Measurements from ENCODE around the gene TMEM178B.
"Not testable (repeated sequence)": the region's sequence is repeated elsewhere in the genome, so short reads cannot be mapped to it uniquely, and the experiment has no call there.

The TMEM178B gene

GRCh38 chr7:141312395-141312794, 238.5 kb downstream of the TMEM178B start:
- DNase-seq (ENCODE audit: low read depth, low spot score): no peak

GRCh38 chr7:141312828-141313521, 239.1 kb downstream of the TMEM178B start:
- no peak for DNase-seq (ENCODE audit: low read depth, low spot score)

- no peak for DNase-seq (ENCODE audit: low read depth, low spot score)
Observed at GRCh38 chr7:141313896-141314295, 240.0 kb downstream of the TMEM178B start.

- no peak for DNase-seq (ENCODE audit: low read depth, low spot score)
Observed at GRCh38 chr7:141317033-141317585, 243.2 kb downstream of the TMEM178B start.

GRCh38 chr7:141320287-141320686, 246.4 kb downstream of the TMEM178B start:
- DNase-seq (ENCODE audit: low read depth, low spot score): no peak

- DNase-seq (ENCODE audit: low read depth, low spot score): no peak
Observed at GRCh38 chr7:141322383-141322782, 248.5 kb downstream of the TMEM178B start.

- DNase-seq (ENCODE audit: low read depth, low spot score): no peak
Observed at GRCh38 chr7:141323826-141324225, 250.0 kb downstream of the TMEM178B start.

GRCh38 chr7:141324870-141325269, 251.0 kb downstream of the TMEM178B start:
- DNase-seq (ENCODE audit: low read depth, low spot score): no peak

- no peak for DNase-seq (ENCODE audit: low read depth, low spot score)
Observed at GRCh38 chr7:141325275-141325674, 251.4 kb downstream of the TMEM178B start.

GRCh38 chr7:141328290-141328689, 254.4 kb downstream of the TMEM178B start:
- no peak for DNase-seq (ENCODE audit: low read depth, low spot score)

- DNase-seq (ENCODE audit: low read depth, low spot score): not testable (repeated sequence)
Observed at GRCh38 chr7:141330285-141330684, 256.4 kb downstream of the TMEM178B start.

GRCh38 chr7:141333459-141333858, 259.6 kb downstream of the TMEM178B start:
- no peak for DNase-seq (ENCODE audit: low read depth, low spot score)

GRCh38 chr7:141335164-141335563, 261.3 kb downstream of the TMEM178B start:
- DNase-seq (ENCODE audit: low read depth, low spot score): no peak

GRCh38 chr7:141339603-141340002, 265.7 kb downstream of the TMEM178B start:
- no peak for DNase-seq (ENCODE audit: low read depth, low spot score)

- no peak for DNase-seq (ENCODE audit: low read depth, low spot score)
Observed at GRCh38 chr7:141340991-141341390, 267.1 kb downstream of the TMEM178B start.

GRCh38 chr7:141342621-141343408, 269.0 kb downstream of the TMEM178B start:
- no peak for DNase-seq (ENCODE audit: low read depth, low spot score)

- no peak for DNase-seq (ENCODE audit: low read depth, low spot score)
Observed at GRCh38 chr7:141344153-141344935, 270.5 kb downstream of the TMEM178B start.

GRCh38 chr7:141348728-141349127, 274.9 kb downstream of the TMEM178B start:
- DNase-seq (ENCODE audit: low read depth, low spot score): no peak

- no peak for DNase-seq (ENCODE audit: low read depth, low spot score)
Observed at GRCh38 chr7:141349338-141349737, 275.5 kb downstream of the TMEM178B start.

- no peak for DNase-seq (ENCODE audit: low read depth, low spot score)
Observed at GRCh38 chr7:141349804-141350203, 275.9 kb downstream of the TMEM178B start.

- no peak for DNase-seq (ENCODE audit: low read depth, low spot score)
Observed at GRCh38 chr7:141351175-141351574, 277.3 kb downstream of the TMEM178B start.

- no peak for DNase-seq (ENCODE audit: low read depth, low spot score)
Observed at GRCh38 chr7:141352955-141353354, 279.1 kb downstream of the TMEM178B start.
